ES-I3 (cell line): ENCODE results near the gene LRRC4B.

Experiments
- H3K36me3 ChIP-seq: 2 replicates; pipeline ENCODE4 v1.6.1; 2013; ENCODE audit warnings: mild to moderate bottlenecking, low read length, control low read depth, moderate library complexity; ENCODE audit not compliant: insufficient read depth
- H3K4me1 ChIP-seq: 2 replicates; pipeline ENCODE4 v1.6.1; 2013; ENCODE audit warnings: mild to moderate bottlenecking, control low read depth, low read length; ENCODE audit not compliant: insufficient read depth
- H3K9ac ChIP-seq: 2 replicates; pipeline ENCODE4 v1.6.1; 2013; ENCODE audit warnings: low read depth, mild to moderate bottlenecking, low read length, moderate library complexity
- H3K9me3 ChIP-seq: 2 replicates; pipeline ENCODE4 v1.6.1; 2013; ENCODE audit warnings: mild to moderate bottlenecking, low read length, moderate library complexity; ENCODE audit not compliant: control insufficient read depth, insufficient read depth

LRRC4B gene

GRCh38 chr19:50489461-50490011, 78.7 kb downstream of the LRRC4B start:
- H3K36me3 ChIP-seq, result no peaks in the 10 kb centered on the region
- H3K4me1 ChIP-seq, result peaks cover 8% of the 10 kb centered on the region; the same call in 1 of the 2 replicates
- peak overlapping the region; percentile 37; the same call in 1 of the 2 replicates for H3K9ac ChIP-seq
- peaks cover 11% of the 10 kb centered on the region for H3K9me3 ChIP-seq

GRCh38 chr19:50488389-50489194, 79.6 kb downstream of the LRRC4B start:
- Histone ChIP-seq H3K36me3 (no peaks in the 10 kb centered on the region), H3K9me3 (peaks cover 11% of the 10 kb centered on the region), H3K9ac (peak overlapping the region; percentile 11; the same call in 1 of the 2 replicates), H3K4me1 (peaks cover 8% of the 10 kb centered on the region; the same call in 1 of the 2 replicates)

- Histone ChIP-seq H3K4me1 (peaks cover 7% of the 10 kb centered on the region; the same call in 1 of the 2 replicates), H3K9ac (no peak overlapping the region), H3K36me3 (no peaks in the 10 kb centered on the region), H3K9me3 (peaks cover 11% of the 10 kb centered on the region)
Measured at GRCh38 chr19:50486823-50487515, 81.3 kb downstream of the LRRC4B start.

DNA sequence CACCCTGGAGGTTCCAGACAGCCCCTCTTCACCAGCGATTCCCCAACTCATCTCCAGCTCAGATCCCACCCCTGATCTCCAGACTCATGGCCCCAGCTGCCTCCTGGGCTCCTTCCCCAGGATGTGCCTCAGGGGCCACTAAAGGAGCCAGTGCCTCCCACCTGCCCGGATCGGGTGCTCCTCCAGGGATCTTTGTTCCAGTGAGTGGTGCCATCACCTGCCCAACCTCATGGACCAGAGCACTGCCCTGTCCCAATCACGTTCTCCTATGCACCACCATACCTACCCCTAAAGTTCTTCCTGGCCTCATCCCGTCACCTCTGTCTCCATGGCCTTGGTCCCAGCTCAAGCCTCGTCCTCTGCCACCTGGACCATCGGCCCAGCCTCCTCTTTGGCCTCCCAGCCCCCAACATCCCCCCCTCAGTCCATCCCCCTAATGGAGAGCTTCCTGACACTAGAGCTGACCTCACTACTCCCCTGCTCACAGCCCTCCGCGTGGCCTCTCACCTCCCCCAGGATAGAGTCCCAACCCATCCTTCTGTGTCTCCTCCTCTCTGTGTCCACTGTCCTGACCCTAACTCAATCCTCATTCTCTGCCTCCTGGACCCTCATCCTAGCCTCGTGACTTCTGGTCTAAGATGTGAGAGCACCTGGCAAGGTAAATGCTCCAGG, 82.8 kb downstream of the LRRC4B start:
- no peaks in the 10 kb centered on the region for H3K4me1 ChIP-seq
- peaks cover 11% of the 10 kb centered on the region for H3K9me3 ChIP-seq
- H3K36me3 ChIP-seq, result no peaks in the 10 kb centered on the region

DNA sequence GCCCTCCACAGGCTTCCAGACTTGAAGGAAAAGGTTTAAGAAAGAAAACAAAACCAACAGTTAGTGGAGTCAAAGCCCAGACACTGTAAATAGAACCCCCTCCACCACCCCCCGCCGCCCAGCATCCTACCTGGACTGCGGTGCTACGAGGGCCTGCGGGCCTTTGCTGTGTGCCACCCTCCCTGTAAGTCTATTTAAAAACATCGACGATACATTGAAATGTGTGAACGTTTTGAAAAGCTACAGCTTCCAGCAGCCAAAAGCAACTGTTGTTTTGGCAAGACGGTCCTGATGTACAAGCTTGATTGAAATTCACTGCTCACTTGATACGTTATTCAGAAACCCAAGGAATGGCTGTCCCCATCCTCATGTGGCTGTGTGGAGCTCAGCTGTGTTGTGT, 85.3 kb downstream of the LRRC4B start:
- Histone ChIP-seq H3K4me1 (no peaks in the 10 kb centered on the region), H3K36me3 (peaks cover 4% of the 10 kb centered on the region), H3K9me3 (peaks cover 11% of the 10 kb centered on the region), H3K9ac (no peak overlapping the region)

More for the DNA sequence above, 82.8 kb downstream of the LRRC4B start:
- H3K9ac ChIP-seq, result no peak overlapping the region

DNA sequence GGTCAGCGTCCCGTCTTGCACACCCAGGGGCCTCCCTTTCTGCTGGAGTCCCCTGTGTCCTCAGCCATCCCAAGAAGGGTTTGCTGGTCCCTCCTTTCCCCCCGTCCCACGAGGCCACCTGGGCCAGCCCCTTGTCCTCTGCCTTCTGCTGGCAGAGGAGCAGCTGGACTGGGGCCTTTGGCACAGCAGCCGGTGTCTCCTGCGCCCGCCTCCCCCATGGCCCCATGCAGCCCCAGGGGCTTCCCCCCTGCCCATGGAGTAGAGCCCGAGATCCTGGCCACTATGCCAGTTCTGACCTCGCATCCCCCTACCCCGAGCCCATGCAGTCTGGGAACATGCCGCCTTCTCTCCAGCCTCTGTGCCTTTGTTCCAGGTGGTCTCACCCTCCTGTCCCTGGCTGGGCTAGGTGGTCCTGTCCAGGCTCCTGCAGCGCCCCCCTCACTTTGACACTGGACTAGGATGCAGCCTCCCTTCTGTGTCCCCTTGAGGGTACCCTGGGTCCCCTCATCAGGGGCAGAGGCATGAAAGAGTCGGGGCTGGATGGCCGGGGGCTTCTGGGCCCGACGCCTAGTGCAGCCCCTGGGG, 85.9 kb downstream of the LRRC4B start:
- H3K4me1 ChIP-seq, result no peaks in the 10 kb centered on the region
- H3K9ac ChIP-seq, result no peak overlapping the region
- H3K9me3 ChIP-seq, result peaks cover 11% of the 10 kb centered on the region
- H3K36me3 ChIP-seq, result peaks cover 4% of the 10 kb centered on the region

DNA sequence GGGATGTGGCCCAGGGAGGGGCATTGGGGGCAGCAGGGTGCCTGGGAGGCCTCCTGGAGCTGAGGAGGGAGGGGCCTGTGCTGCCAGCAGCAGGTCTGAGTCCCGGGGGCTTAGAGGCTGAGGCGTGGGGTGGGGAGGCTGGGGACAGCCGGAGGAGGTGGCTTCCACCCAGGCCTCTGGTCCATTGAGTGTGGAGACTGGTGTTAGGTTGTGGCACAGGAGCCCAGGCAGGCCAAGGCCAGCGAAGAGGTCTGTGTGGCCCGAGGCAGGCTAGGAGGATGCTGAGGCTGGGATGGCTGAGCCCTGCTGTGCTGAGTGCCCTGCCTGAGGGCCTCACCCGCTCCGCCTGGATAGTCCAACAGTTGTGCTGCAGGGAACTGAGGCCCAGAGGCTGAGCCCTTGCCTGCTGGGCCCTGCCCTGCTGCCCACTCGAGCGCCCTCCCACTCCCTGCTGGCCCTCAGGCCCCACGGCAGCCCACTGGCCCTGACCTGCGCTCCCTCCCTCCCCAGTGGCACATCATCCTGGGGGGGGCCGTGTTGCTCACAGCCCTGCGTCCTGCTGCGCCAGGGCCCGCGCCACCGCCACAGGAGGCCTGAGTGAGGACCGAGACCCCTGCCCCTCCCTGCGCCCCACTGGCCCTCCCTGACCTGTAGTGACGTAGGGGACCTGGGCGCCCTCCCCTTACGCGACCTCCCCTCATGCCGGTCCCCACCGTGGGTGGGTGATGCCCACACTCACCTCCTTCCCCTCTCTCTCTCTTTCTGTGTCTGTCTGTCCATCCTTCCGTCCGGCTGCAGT, 86.7 kb downstream of the LRRC4B start:
- Histone ChIP-seq H3K4me1 (no peaks in the 10 kb centered on the region), H3K9ac (no peak overlapping the region), H3K36me3 (peaks cover 4% of the 10 kb centered on the region), H3K9me3 (peaks cover 10% of the 10 kb centered on the region)

DNA sequence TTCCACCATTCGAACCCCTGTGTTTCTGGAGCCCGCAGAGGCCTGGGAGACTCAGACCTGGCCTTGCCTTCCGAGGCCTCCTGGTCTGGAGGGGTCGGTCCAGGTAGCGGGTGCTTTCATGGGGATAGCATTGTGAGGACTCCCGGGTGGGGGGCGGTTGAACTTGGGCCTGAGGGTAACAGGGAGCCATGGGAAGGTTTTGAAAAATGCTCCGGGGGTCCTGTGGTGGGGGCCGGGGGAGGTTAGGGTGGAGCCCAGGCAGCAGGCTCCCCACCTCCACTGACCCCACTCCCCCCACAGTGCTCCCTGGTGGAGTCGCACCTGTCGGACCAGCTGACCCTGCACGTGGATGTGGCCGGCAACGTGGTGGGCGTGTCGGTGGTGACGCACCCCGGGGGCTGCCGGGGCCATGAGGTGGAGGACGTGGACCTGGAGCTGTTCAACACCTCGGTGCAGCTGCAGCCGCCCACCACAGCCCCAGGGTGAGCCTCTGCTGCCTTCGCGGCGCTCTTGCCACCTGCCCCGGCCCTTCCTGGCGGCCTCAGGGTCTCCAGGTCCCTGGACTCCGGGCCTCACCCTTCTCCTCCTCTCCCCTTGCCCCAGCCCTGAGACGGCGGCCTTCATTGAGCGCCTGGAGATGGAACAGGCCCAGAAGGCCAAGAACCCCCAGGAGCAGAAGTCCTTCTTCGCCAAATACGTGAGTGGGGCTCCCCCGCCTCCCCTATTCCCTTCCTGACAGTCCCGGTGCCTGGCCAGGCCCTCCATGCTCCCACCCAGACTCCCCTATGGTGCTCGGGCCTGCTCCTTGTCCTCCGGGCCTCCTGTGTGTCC, 87.7 kb downstream of the LRRC4B start:
- peaks cover 4% of the 10 kb centered on the region for H3K36me3 ChIP-seq
- H3K9ac ChIP-seq, result no peak overlapping the region
- no peaks in the 10 kb centered on the region for H3K4me1 ChIP-seq
- H3K9me3 ChIP-seq, result no peaks in the 10 kb centered on the region; the same call in 1 of the 2 replicates

GRCh38 chr19:50479761-50480251, 88.4 kb downstream of the LRRC4B start:
- H3K4me1 ChIP-seq, result no peaks in the 10 kb centered on the region
- H3K36me3 ChIP-seq, result peaks cover 4% of the 10 kb centered on the region
- H3K9me3 ChIP-seq, result no peaks in the 10 kb centered on the region; the same call in 1 of the 2 replicates
- no peak overlapping the region for H3K9ac ChIP-seq

GRCh38 chr19:50478901-50479715, 89.1 kb downstream of the LRRC4B start:
- Histone ChIP-seq H3K4me1 (no peaks in the 10 kb centered on the region), H3K36me3 (peaks cover 4% of the 10 kb centered on the region), H3K9me3 (no peaks in the 10 kb centered on the region), H3K9ac (no peak overlapping the region)

DNA sequence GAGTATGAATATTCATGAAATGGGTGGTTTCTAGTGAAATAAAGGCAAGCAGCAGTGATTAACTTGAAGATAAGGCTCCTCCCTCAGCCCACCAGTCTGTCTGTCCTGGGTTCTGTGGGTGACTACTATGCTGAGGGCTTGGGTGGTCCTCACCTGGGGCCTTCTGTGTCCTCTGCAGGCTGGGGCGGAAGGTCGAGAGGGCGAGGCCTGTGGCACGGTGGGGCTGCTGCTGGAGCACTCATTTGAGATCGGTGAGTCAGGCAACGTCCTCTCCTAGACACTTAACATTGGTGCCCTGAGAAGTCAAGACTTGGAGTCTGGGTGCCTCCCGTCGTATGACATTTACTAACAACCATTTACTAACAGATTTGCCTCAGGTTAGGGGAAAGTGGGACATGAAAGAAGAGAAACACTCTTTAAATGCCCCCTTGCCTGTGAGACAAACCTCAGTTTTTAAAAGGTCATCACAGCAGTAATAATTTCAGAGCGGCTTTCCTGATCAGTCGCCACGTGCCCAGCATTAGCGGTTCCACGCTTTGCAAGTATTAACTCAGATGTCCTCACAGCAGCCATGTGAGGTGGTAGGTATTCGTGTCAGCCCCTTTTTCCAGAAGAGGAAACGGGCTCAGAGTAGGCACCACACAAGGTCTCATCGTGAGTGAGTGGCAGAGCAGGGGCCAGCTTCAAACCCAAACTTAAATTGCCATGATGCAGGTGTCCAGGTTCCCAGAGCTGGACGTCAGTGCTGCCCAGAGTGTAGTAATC, 90.3 kb downstream of the LRRC4B start:
- Histone ChIP-seq H3K9ac (no peak overlapping the region), H3K4me1 (no peaks in the 10 kb centered on the region), H3K36me3 (peaks cover 4% of the 10 kb centered on the region), H3K9me3 (no peaks in the 10 kb centered on the region)
